Urothelium cell line (cell line): ENCODE results near the gene NHLRC4.

Experiments
- DNase-seq: peaks from one replicate; pipeline ENCODE4 v3.0.0; 2011; ENCODE audit warnings: low spot score, mixed read lengths
- FAIRE-seq: peaks from 2 replicates; lab custom pipeline; 2011; peaks lifted over from hg19 to GRCh38; lab: Jason Lieb, UNC

The NHLRC4 gene

GRCh38 chr16:565419-566330, 1.1 kb upstream of the NHLRC4 start:
- DNase-seq = no peak
- no peak for FAIRE-seq

- DNase-seq (no peak), FAIRE-seq (no peak)
These were observed 810 bp downstream of the NHLRC4 start for GRCh38 chr16:567373-568256.

GRCh38 chr16:568401-569258, 1.8 kb downstream of the NHLRC4 start:
- FAIRE-seq = no peak

GRCh38 chr16:569445-570254, 2.8 kb downstream of the NHLRC4 start, which contains the start of gene PIGQ:
PIGQ (plus strand) TSS chr16:569968; CDS start chr16:574075, 4,107 bp downstream.
- no peak for FAIRE-seq
- peak; percentile 90 for DNase-seq

More at GRCh38 chr16:568401-569258, 1.8 kb downstream of the NHLRC4 start:
- no peak for DNase-seq

- no peak for DNase-seq
- no peak for FAIRE-seq
These were observed 6.3 kb downstream of the NHLRC4 start for GRCh38 chr16:572865-573650.

- FAIRE-seq = no peak
- no peak for DNase-seq
These were observed 7.4 kb downstream of the NHLRC4 start for GRCh38 chr16:574021-574760.

- no peak for DNase-seq
- FAIRE-seq = no peak
These were observed 8.8 kb downstream of the NHLRC4 start for GRCh38 chr16:575354-576196.

- DNase-seq = no peak
- no peak for FAIRE-seq
These were observed 9.5 kb downstream of the NHLRC4 start for GRCh38 chr16:576197-576822.

- DNase-seq = no peak
- no peak for FAIRE-seq
These were observed 10.0 kb downstream of the NHLRC4 start for GRCh38 chr16:576823-577201.

GRCh38 chr16:577796-578195, 11.0 kb downstream of the NHLRC4 start:
- DNase-seq (no peak), FAIRE-seq (no peak)

- no peak for FAIRE-seq
- DNase-seq = no peak
These were observed 11.5 kb downstream of the NHLRC4 start for GRCh38 chr16:578232-578869.

GRCh38 chr16:578870-579405, 12.1 kb downstream of the NHLRC4 start:
- FAIRE-seq (no peak), DNase-seq (no peak)

- DNase-seq = no peak
- FAIRE-seq = no peak
These were observed 13.5 kb downstream of the NHLRC4 start for GRCh38 chr16:580141-580945.

- FAIRE-seq (no peak), DNase-seq (no peak)
These were observed 14.2 kb downstream of the NHLRC4 start for GRCh38 chr16:580946-581498.

GRCh38 chr16:582218-582613, 15.4 kb downstream of the NHLRC4 start:
- DNase-seq = no peak

More at GRCh38 chr16:582218-582613, 15.4 kb downstream of the NHLRC4 start:
- no peak for FAIRE-seq
